Fibroblast of skin of right quadriceps (primary cell): ENCODE measurements around the gene NPFF.
A peak's percentile ranks its signal among the peaks of the same experiment; 100 is the strongest.
"Not testable (repeated sequence)": the region's sequence is repeated elsewhere in the genome, so short reads cannot be mapped to it uniquely, and the experiment has no call there.

ENCODE experiments used
- DNase-seq: peaks from one replicate; pipeline ENCODE4 v3.0.0-alpha.2; 2013

NPFF gene

DNA sequence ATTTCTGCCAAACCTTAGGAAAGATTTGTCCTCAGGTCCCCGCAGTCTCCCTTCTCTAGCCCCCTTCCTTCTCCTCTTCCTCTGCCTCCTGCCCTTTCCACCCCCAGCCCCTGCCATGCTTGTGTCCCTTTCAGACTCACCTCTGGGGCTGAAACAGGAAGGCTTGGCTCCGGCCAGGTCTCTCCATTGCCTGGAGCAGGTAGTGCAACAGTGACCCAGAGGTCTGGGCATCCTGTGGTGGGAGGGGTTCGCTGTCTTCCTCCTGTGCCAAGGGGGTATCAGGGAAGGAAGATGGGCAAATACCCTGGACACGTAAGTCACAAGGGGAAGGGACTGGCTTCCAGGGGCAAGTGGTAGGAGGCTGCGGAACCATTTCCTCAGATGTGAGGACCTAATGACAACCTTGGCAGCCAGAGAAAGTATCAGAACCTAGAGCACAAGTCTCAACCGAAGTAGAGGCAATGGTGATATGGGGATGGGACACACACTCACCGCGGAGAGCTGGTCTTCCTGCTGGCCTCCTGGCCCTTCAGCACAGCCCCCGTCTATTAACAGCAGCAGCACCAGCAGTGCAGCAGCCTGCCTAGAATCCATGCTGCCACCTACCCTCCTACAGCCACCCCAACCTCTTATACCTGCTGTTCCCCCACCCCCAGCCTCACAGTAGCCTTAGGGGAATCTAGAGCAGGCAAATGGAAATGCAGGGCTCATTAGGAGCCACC is at the start of gene NPFF:
NPFF (minus strand) TSS at position 604 of the 722 bp plus-strand sequence; CDS start at position 594, 10 bp downstream.
- DNase-seq, result no peak

GRCh38 chr12:53552361-53553327 is 45.4 kb upstream of the NPFF start:
- DNase-seq, result no peak

GRCh38 chr12:53551889-53552291 is 44.6 kb upstream of the NPFF start:
- DNase-seq, result no peak

DNA sequence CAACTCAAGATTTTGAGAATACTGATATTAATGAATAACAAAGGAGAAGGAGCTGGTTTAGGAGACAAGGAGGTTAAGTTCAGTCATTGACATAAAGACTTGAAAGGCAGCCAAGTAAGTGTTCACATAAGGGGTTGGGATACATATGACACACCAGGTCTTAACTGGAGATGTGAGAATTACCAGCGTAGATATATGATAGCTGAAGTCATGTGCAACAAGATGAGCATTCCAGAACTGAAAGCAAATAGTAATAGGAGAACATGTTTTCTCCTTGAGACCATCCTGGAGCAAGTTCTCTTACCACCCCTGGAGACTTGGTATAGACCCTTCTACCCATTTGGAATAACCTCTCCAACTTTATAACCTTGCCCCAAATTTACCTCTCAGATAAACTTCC is 43.3 kb upstream of the NPFF start:
- DNase-seq, result peak; percentile 70

DNA sequence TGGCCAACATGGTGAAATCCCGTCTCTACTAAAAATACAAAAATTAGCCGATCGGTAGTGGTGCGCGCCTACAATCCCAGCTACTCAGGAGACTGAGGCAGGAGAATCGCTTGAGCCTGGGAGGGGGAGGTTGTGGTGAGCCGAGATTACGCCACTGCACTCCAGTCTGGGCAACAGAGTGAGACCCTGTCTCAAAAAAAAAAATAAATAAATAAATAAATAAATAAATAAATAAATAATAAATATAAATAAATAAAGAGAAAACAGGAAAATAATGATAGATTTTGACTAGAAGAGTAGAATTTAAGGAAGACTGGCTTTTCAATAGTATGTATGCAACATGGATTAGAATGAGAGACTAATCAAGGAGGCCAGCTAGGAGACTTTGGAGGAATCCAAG is 42.8 kb upstream of the NPFF start:
- not testable (repeated sequence) for DNase-seq

DNA sequence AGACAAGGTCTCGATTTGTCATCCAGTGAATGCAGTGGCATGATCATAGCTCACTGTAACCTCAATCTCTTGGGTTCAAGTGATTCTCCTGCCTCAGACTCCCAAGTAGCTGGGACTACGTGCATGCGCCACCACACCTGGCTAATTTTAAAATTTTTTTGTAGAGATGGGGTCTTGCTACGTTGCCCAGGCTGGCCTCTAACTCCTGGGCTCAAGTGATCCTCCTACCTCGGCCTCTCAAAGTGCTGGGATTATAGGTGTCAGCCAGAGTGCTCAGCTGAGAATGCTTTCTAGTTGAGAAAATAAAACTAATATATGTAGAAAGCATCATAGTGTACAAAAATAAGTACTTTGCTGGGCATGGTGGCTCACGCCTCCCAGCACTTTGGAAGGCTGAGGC is 41.1 kb upstream of the NPFF start:
- not testable (repeated sequence) for DNase-seq

GRCh38 chr12:53543539-53543938 is 36.3 kb upstream of the NPFF start:
- peak; percentile 69 for DNase-seq

- no peak for DNase-seq
Observed at GRCh38 chr12:53539526-53539925, 32.2 kb upstream of the NPFF start.

DNA sequence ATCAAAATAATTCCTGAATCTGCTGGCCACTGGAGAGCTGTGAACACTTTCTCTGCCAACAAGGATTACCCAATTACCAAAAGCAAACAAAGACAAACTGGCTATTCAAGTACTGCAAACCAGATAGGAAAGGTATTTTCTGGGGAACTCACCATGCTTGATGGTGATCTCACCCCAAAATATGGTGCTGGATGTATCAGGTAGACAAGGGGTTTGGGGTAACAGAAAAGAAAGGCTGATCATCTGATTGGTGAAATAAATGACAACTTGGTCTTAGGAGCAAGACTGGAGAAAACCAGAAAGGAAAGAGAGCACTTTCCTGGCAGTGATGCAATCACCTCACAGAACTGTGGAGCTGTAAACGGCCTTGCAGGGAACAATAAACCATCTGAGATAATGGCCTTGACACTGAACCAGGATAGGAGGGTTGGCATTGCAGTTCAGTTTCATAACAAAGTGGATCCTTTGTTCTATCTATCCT is 31.0 kb upstream of the NPFF start:
- DNase-seq, result peak; percentile 42

GRCh38 chr12:53536962-53537361 is 29.7 kb upstream of the NPFF start:
- DNase-seq, result no peak

DNA sequence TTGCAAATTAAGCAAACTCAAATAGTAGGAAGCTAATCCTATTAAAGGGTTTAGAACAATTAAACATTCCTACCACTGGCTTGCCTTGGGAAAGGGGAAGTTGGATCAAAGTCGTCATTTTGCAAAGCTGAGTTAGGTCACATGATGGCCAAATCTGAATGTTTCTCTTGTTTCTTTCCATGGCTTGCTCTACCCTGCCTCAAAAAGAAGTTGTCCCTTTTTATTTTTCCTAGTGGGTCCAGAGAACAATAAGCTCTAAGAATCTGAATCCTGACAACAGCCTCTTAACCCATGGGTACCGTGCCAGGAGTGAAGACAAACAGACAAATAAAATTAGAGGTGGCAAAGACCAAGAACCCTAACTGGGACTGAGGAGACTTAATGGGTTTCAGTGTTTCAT is 26.2 kb upstream of the NPFF start:
- no peak for DNase-seq

DNA sequence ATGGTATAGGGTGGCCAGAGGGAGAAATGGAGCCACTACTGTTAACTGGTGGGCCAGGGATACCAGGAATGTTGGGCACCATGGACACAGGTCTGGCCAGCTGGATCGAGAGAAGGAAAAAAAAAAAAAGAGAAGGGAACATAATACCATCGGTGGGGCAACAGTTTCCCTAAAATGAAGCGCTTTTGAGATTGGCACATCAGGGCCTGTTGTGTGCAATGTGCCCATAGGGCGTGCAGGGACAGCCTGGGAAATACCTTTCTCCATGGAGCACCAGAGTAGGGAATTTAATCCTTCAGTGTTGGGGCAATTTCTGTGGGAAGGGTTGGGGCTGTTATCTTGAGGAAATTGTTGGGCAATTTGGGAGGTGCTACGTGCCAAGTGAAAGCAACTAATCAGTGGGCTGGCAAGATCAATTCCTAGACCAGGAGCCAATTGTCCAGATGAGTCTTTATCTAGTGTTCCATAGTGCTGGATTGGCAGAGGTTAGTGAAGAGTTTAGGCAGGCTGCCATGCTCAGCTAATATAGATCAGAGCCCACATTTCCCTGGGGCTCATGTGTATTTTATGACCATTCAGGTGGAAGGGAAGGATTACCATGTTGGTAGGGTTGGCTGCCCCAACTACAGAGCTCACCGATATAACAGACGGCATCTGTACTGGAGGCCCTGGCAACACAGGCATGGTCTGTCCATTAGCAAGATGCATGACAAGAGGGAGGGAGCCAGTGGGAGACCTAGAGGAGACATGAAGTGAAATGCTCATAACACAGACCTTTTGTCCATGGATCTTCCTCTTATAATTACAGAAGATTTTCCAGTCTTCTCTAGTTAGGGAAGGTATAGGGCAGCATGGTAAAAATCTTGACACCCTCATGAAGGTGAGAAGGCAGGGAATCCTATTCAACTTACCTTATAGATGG is 25.5 kb upstream of the NPFF start:
- DNase-seq, result no peak

DNA sequence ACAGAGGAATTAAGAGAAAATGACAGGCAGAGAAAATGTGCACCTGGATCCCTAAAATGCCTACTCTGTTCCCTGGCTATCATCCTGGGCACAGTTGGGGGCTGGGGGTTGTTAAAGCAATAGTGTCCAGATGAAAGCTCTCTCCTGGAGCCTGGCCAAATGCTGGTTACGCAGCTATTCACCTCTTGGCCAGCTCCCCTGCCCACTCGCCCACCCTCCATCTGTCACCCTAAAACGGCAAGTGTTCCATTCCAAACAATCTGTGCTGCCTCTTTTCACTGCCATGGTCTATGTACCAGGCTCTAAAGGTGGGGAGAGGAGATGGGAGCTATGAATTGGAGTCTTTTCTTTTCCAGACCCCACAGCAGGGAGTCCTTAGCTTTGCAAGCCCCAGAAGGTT is 24.7 kb upstream of the NPFF start:
- no peak for DNase-seq

DNA sequence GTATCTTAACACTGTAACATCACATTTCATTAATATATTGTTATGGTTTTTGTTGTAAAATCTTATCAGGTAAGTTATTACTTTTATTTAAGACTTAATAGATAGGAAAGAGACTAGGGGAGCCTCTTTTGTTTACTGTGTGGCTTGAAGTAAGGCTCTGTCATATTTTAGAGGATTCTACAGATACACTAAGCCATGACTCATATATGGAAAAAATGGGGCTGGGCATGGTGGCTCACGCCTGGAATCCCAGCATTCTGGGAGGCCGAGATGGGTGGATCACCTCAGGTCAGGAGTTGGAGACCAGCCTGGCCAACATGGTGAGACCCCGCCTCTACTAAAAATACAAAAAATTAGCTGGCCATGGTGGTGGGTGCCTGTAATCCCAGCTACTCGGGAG is 23.6 kb upstream of the NPFF start:
- DNase-seq, result peak; percentile 33

DNA sequence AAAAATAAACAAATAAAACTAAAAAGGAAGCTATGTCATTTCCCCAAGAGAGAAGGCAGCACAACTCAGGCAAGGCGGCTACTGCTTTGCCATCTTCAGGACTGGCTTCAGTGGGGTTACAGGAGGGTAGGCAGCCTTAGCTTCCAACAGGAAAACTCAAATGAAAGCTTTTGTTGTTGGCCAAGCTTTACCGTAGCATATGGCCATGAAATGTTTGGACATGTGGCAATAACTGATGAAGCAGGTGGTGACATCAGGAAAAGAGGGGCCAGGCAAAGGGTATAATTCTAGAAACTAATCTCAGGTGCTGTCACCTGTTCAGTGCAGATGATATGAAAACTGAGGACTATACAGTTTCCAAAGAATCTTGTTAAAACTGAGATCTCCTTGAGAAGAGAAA is 22.8 kb upstream of the NPFF start:
- DNase-seq, result no peak

GRCh38 chr12:53524476-53524875 is 17.2 kb upstream of the NPFF start:
- DNase-seq, result no peak

DNA sequence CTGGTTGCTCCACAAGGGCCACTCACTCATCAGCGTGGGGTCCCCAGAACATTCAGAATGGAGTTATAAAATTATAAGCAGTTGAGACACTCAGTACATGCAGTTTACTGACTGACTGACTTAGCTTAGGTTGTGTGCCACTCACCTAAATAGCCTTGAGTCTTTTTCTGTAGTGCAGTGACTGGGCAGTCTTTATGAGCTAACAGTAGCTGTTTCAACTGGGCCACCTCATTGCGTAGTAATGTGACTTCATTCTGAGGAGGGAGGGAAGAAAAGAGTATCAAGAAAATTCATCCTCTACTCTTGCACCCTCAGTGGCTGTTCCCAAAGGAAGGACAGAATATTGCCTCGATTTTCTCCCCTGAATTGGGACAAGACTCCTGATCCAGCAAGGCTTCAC is 15.8 kb upstream of the NPFF start:
- no peak for DNase-seq

DNA sequence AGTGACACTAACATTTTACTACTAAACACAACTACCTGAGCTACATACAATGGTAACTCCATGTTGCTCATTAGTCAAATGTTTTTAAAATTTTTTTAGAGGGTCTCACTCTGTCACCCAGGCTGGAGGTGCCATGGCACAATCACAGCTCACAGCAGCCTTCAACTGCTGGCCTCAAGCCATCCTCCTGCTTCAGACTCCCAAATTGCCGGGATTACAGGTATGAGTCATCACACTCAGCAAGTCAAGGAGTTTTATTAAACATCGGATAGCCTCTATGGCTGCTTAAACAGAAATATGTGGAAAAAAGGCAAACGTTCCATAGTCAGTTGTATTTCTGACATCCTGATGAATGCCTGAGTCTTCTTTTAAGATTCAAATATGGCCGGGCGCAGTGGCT is 11.1 kb upstream of the NPFF start:
- DNase-seq, result peak; percentile 29

DNA sequence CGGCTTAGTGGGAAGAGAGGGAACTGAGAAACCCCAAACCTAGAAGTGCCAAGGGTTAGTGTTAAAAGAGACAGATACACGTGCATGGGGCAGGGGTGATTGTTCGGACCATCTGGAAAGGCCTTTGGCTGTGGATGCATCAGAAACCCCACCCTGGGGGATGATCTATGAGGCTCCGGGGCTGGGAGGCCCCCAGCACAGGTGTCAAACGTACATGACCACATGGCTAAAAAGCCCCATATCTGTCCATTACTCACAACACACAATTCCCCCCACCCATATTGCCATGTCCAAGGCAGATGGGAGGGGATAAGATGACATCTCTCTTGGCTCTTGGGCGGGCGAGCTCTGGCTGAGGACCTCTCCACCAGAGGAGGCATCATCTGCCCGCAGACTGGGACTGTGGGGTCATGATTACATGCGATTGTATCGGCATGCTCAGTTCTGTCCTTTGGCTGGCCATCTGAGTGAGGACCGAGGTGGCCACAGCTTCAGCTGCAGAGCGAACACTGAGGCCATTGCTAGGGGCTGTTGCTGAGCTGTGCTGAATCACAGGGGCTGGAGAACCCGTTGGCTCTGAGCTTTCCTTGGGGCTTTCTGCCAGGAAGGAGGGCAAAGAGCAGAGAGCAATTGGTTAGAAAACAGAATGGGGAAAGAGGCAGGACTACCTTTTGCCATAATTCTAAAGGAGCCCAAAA is 9.6 kb upstream of the NPFF start:
- no peak for DNase-seq

DNA sequence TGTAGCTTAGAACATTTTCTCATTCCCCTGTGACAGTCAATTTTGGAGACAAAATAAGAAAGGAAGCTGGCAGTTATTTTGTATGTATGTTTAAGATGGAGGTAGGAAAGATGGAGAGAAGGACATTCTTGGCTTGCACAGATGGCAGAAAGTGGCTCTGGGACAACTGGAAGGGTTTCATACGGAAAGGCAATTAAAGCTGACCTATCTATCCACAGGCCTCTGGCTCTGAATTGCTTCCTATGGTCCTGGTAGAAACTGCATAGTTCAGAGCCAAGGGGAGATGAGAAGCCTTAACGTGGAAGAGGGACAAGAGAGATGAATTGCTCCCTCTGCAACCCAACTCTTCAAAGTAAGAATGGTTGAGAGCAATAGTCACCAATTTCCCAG is 8.0 kb upstream of the NPFF start:
- DNase-seq, result no peak

- DNase-seq, result no peak
Observed at GRCh38 chr12:53514628-53515290, 7.5 kb upstream of the NPFF start.
